HepG2 (cell line): ENCODE measurements around the gene ETV6. TPM values are rescaled to one million over a fixed set of nuclear protein-coding genes. Genes with fewer than 3 reads are reported as not detected.

Source experiments
- E2F2 ChIP-seq: sonication (generic); formaldehyde crosslinking; IDR thresholded peaks from 2 replicates; pipeline ENCODE4 v1.4.0; 2020; ENCODE audit warnings: missing genetic modification reagents, borderline replicate concordance
- GATA4 ChIP-seq: sonication (generic); IDR thresholded peaks from 2 replicates; pipeline ENCODE4 v1.6.1; 2016; ENCODE audit warnings: antibody characterized with exemption, low read depth, borderline replicate concordance
- GLMP ChIP-seq: sonication (generic); formaldehyde crosslinking; IDR thresholded peaks from 2 replicates; pipeline ENCODE4 v1.9.0; 2021; ENCODE audit warnings: missing genetic modification reagents, mild to moderate bottlenecking, borderline replicate concordance
- HMG20B ChIP-seq: conservative IDR thresholded peaks from 2 replicates; pipeline ENCODE4 v1.6.1; 2016; ENCODE audit warnings: missing genetic modification reagents, missing compliant biosample characterization
- RXRA ChIP-seq: sonication (generic); formaldehyde crosslinking; IDR thresholded peaks from 2 replicates; pipeline ENCODE4 v1.5.1; 2020; ENCODE audit warnings: missing genetic modification reagents
- SALL1 ChIP-seq: sonication (generic); formaldehyde crosslinking; IDR thresholded peaks from 2 replicates; pipeline ENCODE4 v1.8.0; 2022; ENCODE audit warnings: mild to moderate bottlenecking, missing genetic modification reagents
- ZNF235 ChIP-seq: sonication (generic); formaldehyde crosslinking; IDR thresholded peaks from 2 replicates; pipeline ENCODE4 v1.8.1; 2023; ENCODE audit warnings: mild to moderate bottlenecking, missing genetic modification reagents, borderline replicate concordance
- ZNF34 ChIP-seq: sonication (generic); formaldehyde crosslinking; IDR thresholded peaks from 2 replicates; pipeline ENCODE4 v1.4.0; 2020; ENCODE audit warnings: mild to moderate bottlenecking, missing genetic modification reagents, borderline replicate concordance
- polyA plus RNA-seq, 8 experiments: library from polyadenylated mRNA; depleted of rRNA in 3 of 8; stranded (reverse) in 7 of 8; unstranded in 1 of 8; fragments of >200 nt; fragmentation: Illumina TruSeq in 4 of 8; extraction: Trizol in 4 of 8; gene quantifications; 2 replicates each; pipeline versions ENCODE4 v1.2.1 to v1.2.3, GENCODE V29; 2011 to 2016; ENCODE audit warnings: low read depth in 4 of 8, missing spikeins in 1 of 8, mixed read lengths in 1 of 8; ENCODE audit not compliant: insufficient read depth in 1 of 8
- total RNA-seq, 5 experiments: library from RNA; depleted of rRNA; stranded (reverse); fragments of >200 nt; fragmentation: Illumina TruSeq; extraction: Trizol; gene quantifications; 2 replicates each; pipeline ENCODE4 v1.2.3, GENCODE V29; 2016; ENCODE audit warnings: low read depth in 1 of 5
- TF ChIP-seq, protein P1 (sequence below), 2 experiments: sonication (generic) in 1 of 2; formaldehyde crosslinking in 1 of 2; IDR thresholded peaks; 2 replicates each; pipeline versions ENCODE4 v1.5.1 to v1.6.1; 2011 to 2020; ENCODE audit warnings: borderline replicate concordance in 1 of 2, low read depth in 1 of 2, low read length in 1 of 2, mild to moderate bottlenecking in 1 of 2, missing genetic modification reagents in 1 of 2, moderate library complexity in 1 of 2
- TF ChIP-seq, protein P2 (sequence below): sonication (generic); formaldehyde crosslinking; IDR thresholded peaks from 2 replicates; pipeline ENCODE4 v1.4.0; 2020; ENCODE audit warnings: mild to moderate bottlenecking, missing genetic modification reagents

Gene ETV6
- total and polyA plus RNA-seq, 2 of the 13 experiments (the other 11 are each of a cell fraction or from before 2014, with no cell fraction given) = 2.2 to 3.0 TPM

DNA sequence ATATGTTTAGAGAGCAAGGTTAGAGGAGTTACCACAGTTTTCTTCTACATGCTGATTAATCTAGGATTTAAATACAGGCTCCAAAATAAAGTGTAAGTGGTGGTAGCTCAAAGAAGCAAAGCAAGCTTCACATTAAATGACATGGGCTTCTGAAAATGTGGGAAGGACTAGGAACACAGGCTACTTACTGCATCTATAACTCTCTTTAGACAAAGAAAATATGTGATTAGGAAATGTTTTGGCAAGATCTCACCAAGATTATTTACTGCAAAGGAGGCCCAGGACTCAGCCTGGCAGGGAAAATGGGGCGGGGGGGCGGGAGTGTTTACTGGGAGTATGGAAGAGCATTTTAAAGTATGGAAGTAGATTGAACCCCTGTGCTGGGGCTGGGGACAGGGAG, 39.4 kb downstream of the ETV6 start (continued):
- no peak for TF ChIP-seq E2F2 (CRISPR knock-in tag)
- no peak for TF ChIP-seq RXRA (CRISPR knock-in tag)
- TF ChIP-seq, protein P1, sequence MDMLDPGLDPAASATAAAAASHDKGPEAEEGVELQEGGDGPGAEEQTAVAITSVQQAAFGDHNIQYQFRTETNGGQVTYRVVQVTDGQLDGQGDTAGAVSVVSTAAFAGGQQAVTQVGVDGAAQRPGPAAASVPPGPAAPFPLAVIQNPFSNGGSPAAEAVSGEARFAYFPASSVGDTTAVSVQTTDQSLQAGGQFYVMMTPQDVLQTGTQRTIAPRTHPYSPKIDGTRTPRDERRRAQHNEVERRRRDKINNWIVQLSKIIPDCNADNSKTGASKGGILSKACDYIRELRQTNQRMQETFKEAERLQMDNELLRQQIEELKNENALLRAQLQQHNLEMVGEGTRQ (IDR thresholded peaks at IDR 0.05; ENCODE audit: low read depth, low read length) = no peak
- TF ChIP-seq, protein P1 (CRISPR knock-in tag; IDR thresholded peaks at IDR 0.05; ENCODE audit: borderline replicate concordance) = no peak
- no peak for TF ChIP-seq ZNF34
- TF ChIP-seq HMG20B (CRISPR knock-in tag) = no peak
- TF ChIP-seq, protein P2, sequence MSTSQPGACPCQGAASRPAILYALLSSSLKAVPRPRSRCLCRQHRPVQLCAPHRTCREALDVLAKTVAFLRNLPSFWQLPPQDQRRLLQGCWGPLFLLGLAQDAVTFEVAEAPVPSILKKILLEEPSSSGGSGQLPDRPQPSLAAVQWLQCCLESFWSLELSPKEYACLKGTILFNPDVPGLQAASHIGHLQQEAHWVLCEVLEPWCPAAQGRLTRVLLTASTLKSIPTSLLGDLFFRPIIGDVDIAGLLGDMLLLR (CRISPR knock-in tag) = no peak
- TF ChIP-seq ZNF235 (CRISPR knock-in tag) = no peak
- TF ChIP-seq GLMP (CRISPR knock-in tag) = no peak
- TF ChIP-seq SALL1 (CRISPR knock-in tag) = no peak
- TF ChIP-seq GATA4 = no peak
